GM15510 (cell line): Measurements from ENCODE around the gene IL23R.

ENCODE experiments used
- POLR2A ChIP-seq: IDR thresholded peaks from 3 replicates; pipeline ENCODE4 v1.6.1; 2011; ENCODE audit warnings: borderline replicate concordance; ENCODE audit not compliant: insufficient read length; ENCODE audit errors: extremely low read depth

IL23R gene

DNA sequence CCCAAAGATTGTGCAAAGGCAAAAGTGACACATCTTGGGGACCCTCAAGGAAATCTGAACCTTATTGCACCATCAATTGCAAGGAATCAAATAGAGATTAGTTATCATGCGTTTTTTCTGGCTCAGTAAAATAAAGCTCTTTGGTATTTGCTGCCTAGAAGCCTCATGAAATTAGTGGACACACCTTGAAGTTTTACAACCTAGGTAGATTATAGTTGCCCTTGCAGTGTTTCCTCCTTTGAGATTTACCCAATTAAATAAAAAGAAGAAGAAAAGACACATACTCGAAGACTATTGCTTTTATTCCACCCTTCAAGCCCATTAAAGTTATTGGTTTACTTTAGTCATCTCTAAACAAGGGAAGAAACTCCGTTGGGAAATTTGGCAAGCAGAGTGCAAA is 70.0 kb downstream of the IL23R start:
- no peak for TF ChIP-seq POLR2A

DNA sequence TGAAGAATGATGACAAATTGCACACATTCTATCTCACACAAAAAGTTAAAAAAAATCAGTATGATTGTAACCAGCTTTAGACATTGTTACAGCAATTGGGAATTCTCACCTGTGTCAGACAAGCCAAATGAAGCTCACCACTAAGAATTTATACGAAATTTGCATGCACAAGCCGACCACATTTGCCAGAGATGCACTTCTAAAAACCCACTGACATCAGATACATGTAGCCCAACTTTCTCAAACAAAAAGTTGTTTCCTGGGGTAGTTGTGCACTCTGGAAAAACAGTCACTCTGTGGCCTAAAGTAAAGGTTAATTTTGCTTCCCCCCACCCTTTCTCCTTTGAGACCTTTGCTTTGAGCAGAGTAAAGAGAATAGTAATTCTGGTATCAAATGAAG is 73.5 kb downstream of the IL23R start:
- TF ChIP-seq POLR2A, result no peak

GRCh38 chr1:67241200-67241746 is 75.0 kb downstream of the IL23R start:
- TF ChIP-seq POLR2A, result no peak

- no peak for TF ChIP-seq POLR2A
Measured at GRCh38 chr1:67242016-67242415, 75.8 kb downstream of the IL23R start.

DNA sequence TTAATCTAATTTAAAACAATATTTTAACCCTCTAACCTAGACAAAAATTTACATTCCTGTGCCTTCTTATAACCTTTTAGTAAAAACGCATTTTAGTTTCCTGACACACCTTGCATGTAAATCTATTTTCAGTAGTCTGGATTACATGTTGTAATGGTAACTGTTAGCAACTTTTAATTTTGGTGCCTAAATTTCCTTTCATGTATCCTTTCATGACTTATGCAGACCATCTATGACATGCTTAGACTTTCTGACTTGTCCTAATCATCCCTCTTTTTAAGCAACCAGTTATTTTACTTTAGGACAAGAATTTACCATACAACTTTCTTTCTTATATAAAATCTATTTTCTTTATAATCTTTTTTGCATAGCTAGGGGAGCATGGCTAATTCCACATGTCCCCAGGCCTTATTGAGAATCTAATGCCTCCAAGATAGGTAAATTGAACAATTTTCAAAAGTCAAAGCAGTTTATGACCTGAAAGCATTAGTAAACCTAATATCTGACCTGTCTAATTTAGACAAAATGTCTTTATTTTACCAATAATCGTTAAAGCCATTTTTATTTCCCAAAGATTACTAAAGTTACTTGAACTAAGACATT is 83.9 kb downstream of the IL23R start:
- TF ChIP-seq POLR2A, result no peak

- TF ChIP-seq POLR2A, result no peak
Measured at GRCh38 chr1:67256291-67257172, 90.3 kb downstream of the IL23R start.

- no peak for TF ChIP-seq POLR2A
Measured at GRCh38 chr1:67257173-67257535, 90.9 kb downstream of the IL23R start.

DNA sequence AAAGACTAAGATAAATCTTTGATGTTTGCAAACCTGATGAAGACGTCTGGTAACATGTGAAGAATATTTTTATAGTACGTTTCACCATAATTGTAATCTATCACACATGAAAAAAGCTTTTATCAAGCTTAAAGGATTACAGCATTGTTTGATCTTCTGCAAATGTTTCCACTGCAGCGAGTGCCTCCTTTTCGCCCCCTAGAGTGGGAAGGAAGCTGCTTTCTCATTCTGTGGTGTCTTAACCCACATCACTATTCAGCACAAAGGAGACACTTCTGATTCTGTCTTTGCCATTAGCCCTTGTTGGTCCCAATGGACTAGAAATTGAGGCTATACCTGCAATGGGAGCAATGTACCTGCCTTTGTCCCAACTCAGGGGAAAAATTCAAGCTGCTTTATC is 95.4 kb downstream of the IL23R start:
- no peak for TF ChIP-seq POLR2A

DNA sequence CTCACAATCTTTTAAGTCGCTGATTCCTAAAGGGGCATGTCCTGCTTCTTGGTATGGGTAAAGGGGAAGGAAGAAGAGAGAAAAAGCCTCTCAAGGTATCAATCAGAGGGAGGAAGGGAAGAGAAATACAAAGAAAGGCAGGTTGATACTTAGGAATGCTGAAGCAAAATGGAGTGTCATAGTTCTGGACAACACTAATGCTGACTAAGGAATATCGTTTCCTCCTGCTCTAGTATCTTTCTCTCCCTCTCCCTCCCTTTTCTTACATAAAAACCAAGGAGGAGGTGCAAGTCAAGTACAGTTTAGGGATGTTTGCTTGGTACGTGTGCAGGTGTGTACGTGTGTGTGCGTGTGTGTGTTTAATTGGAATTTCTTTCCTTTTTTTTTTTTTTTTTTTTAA is 96.5 kb downstream of the IL23R start:
- no peak for TF ChIP-seq POLR2A

DNA sequence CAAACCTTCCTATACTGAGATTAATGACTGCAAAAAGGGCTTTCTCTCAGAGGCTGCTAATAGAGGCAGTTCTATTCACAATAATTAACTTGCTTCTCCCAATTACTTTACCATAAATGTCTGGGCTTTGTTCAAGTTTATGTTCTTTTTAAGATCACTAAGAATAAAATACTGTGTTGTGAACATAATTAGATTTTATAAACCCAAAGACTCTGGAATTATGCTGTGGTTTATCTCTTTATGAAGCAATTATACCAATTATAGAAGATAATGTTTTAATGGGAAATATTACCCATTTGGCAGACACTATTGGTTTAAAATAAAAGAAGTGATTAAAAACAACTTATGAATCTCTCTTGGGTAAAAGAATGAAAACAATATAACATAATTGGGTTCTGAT is 97.9 kb downstream of the IL23R start:
- TF ChIP-seq POLR2A, result no peak

- TF ChIP-seq POLR2A, result no peak
Measured at GRCh38 chr1:67264899-67265298, 98.6 kb downstream of the IL23R start.

DNA sequence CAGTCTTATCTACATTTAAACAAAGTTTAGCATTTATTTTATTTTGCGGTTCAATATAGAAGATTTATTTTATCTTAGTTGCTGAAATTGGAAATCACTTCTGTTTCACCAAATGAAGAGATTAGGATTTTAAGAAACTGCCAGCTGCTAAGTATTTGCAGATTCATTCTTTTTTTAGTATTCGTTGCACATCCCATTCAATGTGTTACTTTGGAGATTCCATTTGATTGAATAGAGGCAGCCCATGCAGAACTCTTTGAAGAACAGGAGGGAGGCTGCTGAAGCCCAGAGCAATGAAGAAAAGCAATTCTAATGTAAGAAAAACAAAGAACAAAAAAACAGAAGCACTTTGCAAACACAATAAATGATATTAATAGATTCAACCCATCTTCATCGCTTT is 102.8 kb downstream of the IL23R start:
- no peak for TF ChIP-seq POLR2A

GRCh38 chr1:67270541-67270940 is 104.3 kb downstream of the IL23R start:
- TF ChIP-seq POLR2A, result no peak

DNA sequence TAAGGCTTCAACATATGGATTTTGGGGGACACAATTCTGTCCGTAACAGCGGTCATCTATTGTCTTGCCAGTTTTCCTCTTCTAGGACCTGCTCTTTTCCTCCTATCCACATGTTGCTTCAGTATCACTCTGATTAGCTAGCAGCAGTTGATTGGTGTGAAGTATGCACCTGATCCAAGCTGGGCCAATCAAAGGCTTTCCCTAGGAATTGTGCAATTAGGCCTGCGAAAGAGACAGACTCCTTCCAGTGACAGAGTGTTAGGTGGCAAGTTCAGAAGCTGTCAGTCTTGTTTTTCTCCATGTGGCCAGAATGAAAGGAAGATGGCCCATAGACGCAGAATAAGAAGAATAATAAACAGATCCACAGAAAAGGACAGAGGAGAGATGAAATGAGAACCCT is 107.3 kb downstream of the IL23R start:
- TF ChIP-seq POLR2A, result no peak

- no peak for TF ChIP-seq POLR2A
Measured at GRCh38 chr1:67274623-67275325, 108.5 kb downstream of the IL23R start.

GRCh38 chr1:67280696-67281095 is 114.4 kb downstream of the IL23R start:
- TF ChIP-seq POLR2A, result no peak

DNA sequence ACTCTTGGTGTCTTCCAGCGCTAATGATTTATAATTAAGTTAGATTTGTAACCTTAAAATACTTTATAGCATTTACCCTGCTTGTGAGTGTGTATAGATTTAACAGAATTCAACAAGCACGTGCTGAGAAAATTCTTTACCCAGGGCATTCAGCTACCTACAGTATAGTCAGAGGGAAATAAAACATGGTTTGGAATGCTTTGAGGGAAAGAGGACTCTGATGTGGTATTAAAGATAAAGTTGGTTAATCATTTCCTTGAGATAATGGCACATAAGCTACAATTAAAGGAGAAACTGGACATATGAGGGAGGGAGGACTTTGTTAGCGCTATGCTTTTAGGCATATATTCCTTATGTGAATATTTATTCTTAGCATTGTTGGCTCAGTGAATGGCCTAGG is 115.0 kb downstream of the IL23R start:
- TF ChIP-seq POLR2A, result no peak
